ENCODE results near the gene TBX5. TPM values are rescaled to one million over a fixed set of nuclear protein-coding genes. Genes with fewer than 3 reads are reported as not detected.

The TBX5 gene
- total RNA-seq, 1 donor from 2014 or later: 75.1 TPM

GRCh38 chr12:114396153-114396868 is 9.6 kb downstream of the TBX5 start:
- TF ChIP-seq CTCF (IDR thresholded peaks at IDR 0.05; ENCODE audit: borderline replicate concordance): no peak
- H3K4me3 ChIP-seq: peak overlapping the region; percentile 47
- H3K4me1 ChIP-seq: peaks cover 88% of the 10 kb centered on the region
- no peaks in the 10 kb centered on the region for H3K9me3 ChIP-seq (replicated peaks)
- DNase-seq: no peak
- intact Hi-C loops (cut with micrococcal nuclease): no loop called here
- peak overlapping the region; percentile 69 for H3K27ac ChIP-seq (replicated peaks)
- H3K36me3 ChIP-seq: peaks cover 37% of the 10 kb centered on the region
- peaks cover 66% of the 10 kb centered on the region for H3K27me3 ChIP-seq (ENCODE audit: low read depth)

GRCh38 chr12:114395755-114396152 is 10.2 kb downstream of the TBX5 start:
- no peak for TF ChIP-seq CTCF (IDR thresholded peaks at IDR 0.05; ENCODE audit: borderline replicate concordance)
- H3K4me3 ChIP-seq: peak overlapping the region; percentile 47
- peaks cover 61% of the 10 kb centered on the region for H3K27me3 ChIP-seq (ENCODE audit: low read depth)
- H3K27ac ChIP-seq (replicated peaks): peak overlapping the region; percentile 69
- H3K4me1 ChIP-seq: peaks cover 88% of the 10 kb centered on the region
- intact Hi-C loops (cut with micrococcal nuclease): no loop called here
- no peak for DNase-seq
- peaks cover 38% of the 10 kb centered on the region for H3K36me3 ChIP-seq
- no peaks in the 10 kb centered on the region for H3K9me3 ChIP-seq (replicated peaks)

GRCh38 chr12:114395233-114395632 is 10.7 kb downstream of the TBX5 start:
- Histone ChIP-seq H3K4me3 (no peak overlapping the region), H3K36me3 (peaks cover 38% of the 10 kb centered on the region), H3K9me3 (replicated peaks) (no peaks in the 10 kb centered on the region), H3K27me3 (ENCODE audit: low read depth) (peaks cover 55% of the 10 kb centered on the region), H3K27ac (replicated peaks) (peak overlapping the region; percentile 69), H3K4me1 (peaks cover 88% of the 10 kb centered on the region)
- no peak for DNase-seq
- intact Hi-C loops (cut with micrococcal nuclease): no loop called here
- TF ChIP-seq CTCF (IDR thresholded peaks at IDR 0.05; ENCODE audit: borderline replicate concordance): no peak

GRCh38 chr12:114393569-114393968 is 12.4 kb downstream of the TBX5 start:
- no peak for DNase-seq
- peak overlapping the region; percentile 62 for H3K27ac ChIP-seq (replicated peaks)
- no peak overlapping the region for H3K4me3 ChIP-seq
- peaks cover 84% of the 10 kb centered on the region for H3K4me1 ChIP-seq
- peaks cover 39% of the 10 kb centered on the region for H3K27me3 ChIP-seq (ENCODE audit: low read depth)
- peaks cover 26% of the 10 kb centered on the region for H3K36me3 ChIP-seq
- intact Hi-C loops (cut with micrococcal nuclease): no loop called here
- no peak for TF ChIP-seq CTCF (IDR thresholded peaks at IDR 0.05; ENCODE audit: borderline replicate concordance)
- H3K9me3 ChIP-seq (replicated peaks): no peaks in the 10 kb centered on the region

GRCh38 chr12:114392909-114393308 is 13.0 kb downstream of the TBX5 start:
- Histone ChIP-seq H3K27ac (replicated peaks) (peak overlapping the region; percentile 62), H3K27me3 (ENCODE audit: low read depth) (peaks cover 32% of the 10 kb centered on the region), H3K4me3 (peak overlapping the region; percentile 19), H3K4me1 (peaks cover 82% of the 10 kb centered on the region), H3K9me3 (replicated peaks) (no peaks in the 10 kb centered on the region), H3K36me3 (peaks cover 25% of the 10 kb centered on the region)
- no peak for TF ChIP-seq CTCF (IDR thresholded peaks at IDR 0.05; ENCODE audit: borderline replicate concordance)
- DNase-seq: peak; percentile 31
- intact Hi-C loops (cut with micrococcal nuclease): no loop called here
